Liver (tissue), 9 donors: ENCODE data around the gene CCDC7. TPM values are rescaled to one million over a fixed set of nuclear protein-coding genes. Genes with fewer than 3 reads are reported as not detected.

Experiments used
- DNase-seq: peaks from one replicate; pipeline ENCODE4 v3.0.0-alpha.2; 2017; ENCODE audit warnings: low spot score
- H3K27ac ChIP-seq, 2 donors: one replicate each; pipeline ENCODE4 v1.7.0; 2013; ENCODE audit warnings: inconsistent platforms in 2 of 2, low read length in 2 of 2, control low read depth in 1 of 2, low read depth in 1 of 2, mild to moderate bottlenecking in 1 of 2
- H3K27me3 ChIP-seq, 4 donors: one replicate each; pipeline versions ENCODE4 v1.6.1 to v1.7.0; 2013; ENCODE audit warnings: low read length in 3 of 4, inconsistent platforms in 1 of 4, mild to moderate bottlenecking in 1 of 4, moderate library complexity in 1 of 4; ENCODE audit not compliant: control insufficient read depth in 4 of 4, insufficient read depth in 4 of 4
- H3K36me3 ChIP-seq, 4 donors: one replicate each; pipeline versions ENCODE4 v1.6.1 to v1.7.0; 2013; ENCODE audit warnings: low read length in 3 of 4, mild to moderate bottlenecking in 3 of 4, low read depth in 1 of 4, moderate library complexity in 1 of 4; ENCODE audit not compliant: control insufficient read depth in 4 of 4, insufficient read depth in 3 of 4
- H3K4me1 ChIP-seq, 4 donors: one replicate each; pipeline versions ENCODE4 v1.6.1 to v1.7.0; 2013; ENCODE audit warnings: low read length in 3 of 4, mild to moderate bottlenecking in 3 of 4, moderate library complexity in 1 of 4; ENCODE audit not compliant: control insufficient read depth in 4 of 4, insufficient read depth in 4 of 4
- H3K4me3 ChIP-seq, 3 donors: one replicate each; pipeline versions ENCODE4 v1.6.1 to v1.7.0; 2013; ENCODE audit warnings: low read length in 3 of 3, control low read depth in 1 of 3, low read depth in 1 of 3, mild to moderate bottlenecking in 1 of 3
- H3K9ac ChIP-seq, 2 donors: one replicate each; pipeline ENCODE4 v1.7.0; 2013; ENCODE audit warnings: low read length in 2 of 2, mild to moderate bottlenecking in 2 of 2, moderate library complexity in 2 of 2, control low read depth in 1 of 2, low read depth in 1 of 2
- H3K9me3 ChIP-seq, 4 donors: one replicate each; pipeline versions ENCODE4 v1.6.1 to v1.7.0; 2013; ENCODE audit warnings: low read length in 3 of 4; ENCODE audit not compliant: control insufficient read depth in 4 of 4
- ATF3 ChIP-seq: IDR thresholded peaks from 2 replicates; pipeline ENCODE4 v1.6.1; 2016; ENCODE audit warnings: antibody characterized with exemption
- EGR1 ChIP-seq, 2 donors: IDR thresholded peaks; 2 replicates each; pipeline ENCODE4 v1.6.1; 2016 to 2018; ENCODE audit warnings: antibody characterized with exemption in 2 of 2, low read depth in 2 of 2
- FOXA1 ChIP-seq: IDR thresholded peaks from 2 replicates; pipeline ENCODE4 v1.6.1; 2016; ENCODE audit warnings: antibody characterized with exemption
- FOXA2 ChIP-seq: IDR thresholded peaks from 2 replicates; pipeline ENCODE4 v1.6.1; 2016; ENCODE audit warnings: antibody characterized with exemption
- GABPA ChIP-seq, 2 donors: IDR thresholded peaks in 1 of 2; conservative IDR thresholded peaks in 1 of 2; 2 replicates each; pipeline ENCODE4 v1.6.1; 2016; ENCODE audit warnings: antibody characterized with exemption in 2 of 2, mild to moderate bottlenecking in 1 of 2, moderate library complexity in 1 of 2
- HNF4A ChIP-seq, 2 donors: conservative IDR thresholded peaks; 2 replicates each; pipeline ENCODE4 v1.6.1; 2016; ENCODE audit warnings: antibody characterized with exemption in 2 of 2, mild to moderate bottlenecking in 2 of 2
- HNF4G ChIP-seq: IDR thresholded peaks from 2 replicates; pipeline ENCODE4 v1.6.1; 2016; ENCODE audit warnings: antibody characterized with exemption
- JUND ChIP-seq, 2 donors: IDR thresholded peaks; 2 replicates each; pipeline ENCODE4 v1.6.1; 2016; ENCODE audit warnings: antibody characterized with exemption in 2 of 2
- NR2F2 ChIP-seq: IDR thresholded peaks from 2 replicates; pipeline ENCODE4 v1.6.1; 2016; ENCODE audit warnings: antibody characterized with exemption
- RAD21 ChIP-seq, 2 donors: IDR thresholded peaks; 2 replicates each; pipeline ENCODE4 v1.6.1; 2016; ENCODE audit warnings: antibody characterized with exemption in 2 of 2, mild to moderate bottlenecking in 2 of 2
- REST ChIP-seq: IDR thresholded peaks from 2 replicates; pipeline ENCODE4 v1.6.1; 2016; ENCODE audit warnings: antibody characterized with exemption, mild to moderate bottlenecking
- RXRA ChIP-seq, 2 donors: IDR thresholded peaks; 2 replicates each; pipeline ENCODE4 v1.6.1; 2017 to 2018; ENCODE audit warnings: antibody characterized with exemption in 2 of 2, mild to moderate bottlenecking in 1 of 2
- SP1 ChIP-seq: IDR thresholded peaks from 2 replicates; pipeline ENCODE4 v1.6.1; 2018; ENCODE audit warnings: antibody characterized with exemption, mild to moderate bottlenecking
- TAF1 ChIP-seq: conservative IDR thresholded peaks from 2 replicates; pipeline ENCODE4 v1.6.1; 2016; ENCODE audit warnings: antibody characterized with exemption, mild to moderate bottlenecking
- YY1 ChIP-seq: IDR thresholded peaks from 2 replicates; pipeline ENCODE4 v1.6.1; 2016; ENCODE audit warnings: antibody characterized with exemption, mild to moderate bottlenecking
- WGBS: extraction: QIAGEN DNeasy Blood & Tissue Kit; methylation state at CpG from one replicate; pipeline ENCODE4 v1.1.7; 2013; 5-methylcytosine and 5-hydroxymethylcytosine counted together
- polyA plus RNA-seq, 2 donors: library from polyadenylated mRNA; stranded (reverse) in 1 of 2; unstranded in 1 of 2; fragments of 200-250 nt in 1 of 2; fragments of >200 nt in 1 of 2; fragmentation: Nextera tagmentation in 1 of 2; extraction: Ambion mirVana in 1 of 2; gene quantifications; one replicate each; pipeline versions ENCODE4 v1.2.1 to v1.2.3, GENCODE V29; 2013 to 2015
- total RNA-seq, 2 donors: library from RNA; depleted of rRNA; stranded (reverse); fragments of >200 nt; gene quantifications; one replicate each; pipeline ENCODE4 v1.2.3, GENCODE V29; 2014
- TF ChIP-seq, protein P1 (sequence below): IDR thresholded peaks from 2 replicates; pipeline ENCODE4 v1.6.1; 2016; ENCODE audit warnings: antibody characterized with exemption
- TF ChIP-seq, protein P2 (sequence below): fragments of 150-350 bp; IDR thresholded peaks from 2 replicates; pipeline ENCODE4 v1.5.1; 2017; ENCODE audit warnings: improper control_type of control experiment, low read depth, low read length; ENCODE audit not compliant: missing input control
- TF ChIP-seq, protein P3 (sequence below): IDR thresholded peaks from 2 replicates; pipeline ENCODE4 v1.6.1; 2016; ENCODE audit warnings: antibody characterized with exemption
- donor health status: healthy.
- donor health status: healthy.
- donor health status: healthy.
- donor health status: healthy.
- donor health status: healthy.

The CCDC7 gene
- total and polyA plus RNA-seq, 4 donors: 0.47 to 5.9 (median 3.2) TPM

- no peak overlapping the region for H3K9ac ChIP-seq
- no peak for DNase-seq
- no peaks in the 10 kb centered on the region for H3K4me1 ChIP-seq
- H3K27me3 ChIP-seq: no peaks in the 10 kb centered on the region
- no peak overlapping the region for H3K4me3 ChIP-seq
- H3K27ac ChIP-seq: peak overlapping the region in 1 of 2 donors; percentile 38
- 72% methylated on average over 2 of the region's 2 CpGs for WGBS
- no peak for TF ChIP-seq SP1
- no peak for TF ChIP-seq JUND (IDR thresholded peaks at IDR 0.05)
- TF ChIP-seq ATF3: no peak
- TF ChIP-seq RAD21 (IDR thresholded peaks at IDR 0.05): no peak
- TF ChIP-seq FOXA1: no peak
- TF ChIP-seq, protein P1, sequence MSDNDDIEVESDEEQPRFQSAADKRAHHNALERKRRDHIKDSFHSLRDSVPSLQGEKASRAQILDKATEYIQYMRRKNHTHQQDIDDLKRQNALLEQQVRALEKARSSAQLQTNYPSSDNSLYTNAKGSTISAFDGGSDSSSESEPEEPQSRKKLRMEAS: no peak
- no peak for TF ChIP-seq YY1
- TF ChIP-seq HNF4A (conservative IDR thresholded peaks at IDR 0.05): no peak
- no peak for TF ChIP-seq NR2F2
- TF ChIP-seq, protein P2, sequence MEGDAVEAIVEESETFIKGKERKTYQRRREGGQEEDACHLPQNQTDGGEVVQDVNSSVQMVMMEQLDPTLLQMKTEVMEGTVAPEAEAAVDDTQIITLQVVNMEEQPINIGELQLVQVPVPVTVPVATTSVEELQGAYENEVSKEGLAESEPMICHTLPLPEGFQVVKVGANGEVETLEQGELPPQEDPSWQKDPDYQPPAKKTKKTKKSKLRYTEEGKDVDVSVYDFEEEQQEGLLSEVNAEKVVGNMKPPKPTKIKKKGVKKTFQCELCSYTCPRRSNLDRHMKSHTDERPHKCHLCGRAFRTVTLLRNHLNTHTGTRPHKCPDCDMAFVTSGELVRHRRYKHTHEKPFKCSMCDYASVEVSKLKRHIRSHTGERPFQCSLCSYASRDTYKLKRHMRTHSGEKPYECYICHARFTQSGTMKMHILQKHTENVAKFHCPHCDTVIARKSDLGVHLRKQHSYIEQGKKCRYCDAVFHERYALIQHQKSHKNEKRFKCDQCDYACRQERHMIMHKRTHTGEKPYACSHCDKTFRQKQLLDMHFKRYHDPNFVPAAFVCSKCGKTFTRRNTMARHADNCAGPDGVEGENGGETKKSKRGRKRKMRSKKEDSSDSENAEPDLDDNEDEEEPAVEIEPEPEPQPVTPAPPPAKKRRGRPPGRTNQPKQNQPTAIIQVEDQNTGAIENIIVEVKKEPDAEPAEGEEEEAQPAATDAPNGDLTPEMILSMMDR: no peak
- no peak for TF ChIP-seq HNF4G
- no peak for TF ChIP-seq EGR1 (IDR thresholded peaks at IDR 0.05; ENCODE audit: low read depth in 2 of 2)
- TF ChIP-seq FOXA2: no peak
- TF ChIP-seq GABPA (IDR thresholded peaks at IDR 0.05 in 1 of 2, conservative IDR thresholded peaks at IDR 0.05 in 1 of 2): no peak
- no peak for TF ChIP-seq REST
- no peak for TF ChIP-seq TAF1
- TF ChIP-seq RXRA (IDR thresholded peaks at IDR 0.05): no peak
- no peaks in the 10 kb centered on the region for H3K36me3 ChIP-seq
- no peaks in the 10 kb centered on the region for H3K9me3 ChIP-seq
Observed at GRCh38 chr10:32412499-32412853, 33.5 kb upstream of the CCDC7 start.

GRCh38 chr10:32413513-32413912, 32.4 kb upstream of the CCDC7 start:
- H3K27me3 ChIP-seq: no peaks in the 10 kb centered on the region
- no peaks in the 10 kb centered on the region for H3K9me3 ChIP-seq
- H3K9ac ChIP-seq: no peak overlapping the region
- no peaks in the 10 kb centered on the region for H3K4me1 ChIP-seq
- TF ChIP-seq, protein P3, sequence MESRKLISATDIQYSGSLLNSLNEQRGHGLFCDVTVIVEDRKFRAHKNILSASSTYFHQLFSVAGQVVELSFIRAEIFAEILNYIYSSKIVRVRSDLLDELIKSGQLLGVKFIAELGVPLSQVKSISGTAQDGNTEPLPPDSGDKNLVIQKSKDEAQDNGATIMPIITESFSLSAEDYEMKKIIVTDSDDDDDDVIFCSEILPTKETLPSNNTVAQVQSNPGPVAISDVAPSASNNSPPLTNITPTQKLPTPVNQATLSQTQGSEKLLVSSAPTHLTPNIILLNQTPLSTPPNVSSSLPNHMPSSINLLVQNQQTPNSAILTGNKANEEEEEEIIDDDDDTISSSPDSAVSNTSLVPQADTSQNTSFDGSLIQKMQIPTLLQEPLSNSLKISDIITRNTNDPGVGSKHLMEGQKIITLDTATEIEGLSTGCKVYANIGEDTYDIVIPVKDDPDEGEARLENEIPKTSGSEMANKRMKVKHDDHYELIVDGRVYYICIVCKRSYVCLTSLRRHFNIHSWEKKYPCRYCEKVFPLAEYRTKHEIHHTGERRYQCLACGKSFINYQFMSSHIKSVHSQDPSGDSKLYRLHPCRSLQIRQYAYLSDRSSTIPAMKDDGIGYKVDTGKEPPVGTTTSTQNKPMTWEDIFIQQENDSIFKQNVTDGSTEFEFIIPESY: no peak
- no peak for DNase-seq
- H3K4me3 ChIP-seq: no peak overlapping the region
- no peak overlapping the region for H3K27ac ChIP-seq
- WGBS: 94% methylated on average over 2 of the region's 2 CpGs
- H3K36me3 ChIP-seq: no peaks in the 10 kb centered on the region
